GM06990 (cell line): ENCODE results near the gene LELP1.

ENCODE experiments used
- DNase-seq: peaks from one replicate; pipeline ENCODE4 v3.0.0-alpha.2; 2011; ENCODE audit not compliant: insufficient read length; ENCODE audit errors: extremely low read depth
- H3K27me3 ChIP-seq: replicated peaks from 2 replicates; pipeline ENCODE4 v1.6.0; 2011; ENCODE audit warnings: low read length; ENCODE audit not compliant: control insufficient read depth, insufficient read depth
- H3K36me3 ChIP-seq: 2 replicates; pipeline ENCODE4 v1.5.1; 2011; ENCODE audit warnings: low read length; ENCODE audit not compliant: control insufficient read depth, insufficient read depth
- H3K4me3 ChIP-seq: replicated peaks from 2 replicates; pipeline ENCODE4 v1.5.1; 2011; ENCODE audit warnings: low read depth, mild to moderate bottlenecking, control low read depth, low read length
- TF ChIP-seq, protein P1 (sequence below): IDR thresholded peaks from 2 replicates; pipeline ENCODE4 v1.5.1; 2011; ENCODE audit warnings: low read length, control low read depth, mild to moderate bottlenecking, inconsistent platforms; ENCODE audit not compliant: insufficient read depth, poor library complexity, severe bottlenecking

The LELP1 gene

DNA sequence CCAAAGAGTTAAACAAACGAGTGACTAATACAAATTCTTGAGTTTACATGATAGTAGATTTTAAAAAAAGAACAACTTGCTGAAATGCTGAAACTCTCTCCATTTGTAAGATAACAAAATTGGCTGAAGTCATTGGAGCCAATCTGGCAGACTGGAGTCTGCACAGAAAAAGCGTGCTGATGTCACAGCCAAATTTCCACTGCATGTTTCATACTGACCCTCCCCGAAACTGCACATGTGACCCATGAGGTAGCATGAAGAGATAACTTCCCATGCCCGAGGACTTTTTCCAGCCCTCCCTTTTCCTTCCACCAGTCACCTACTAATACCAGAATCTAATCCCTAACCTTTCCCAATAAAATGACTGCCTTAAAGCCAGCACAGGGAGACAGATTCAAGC lies 1.2 kb upstream of the LELP1 start:
- no peak for DNase-seq
- Histone ChIP-seq H3K4me3 (no peak overlapping the region), H3K36me3 (no peaks in the 10 kb centered on the region), H3K27me3 (peaks cover 4% of the 10 kb centered on the region)
- TF ChIP-seq, protein P1, sequence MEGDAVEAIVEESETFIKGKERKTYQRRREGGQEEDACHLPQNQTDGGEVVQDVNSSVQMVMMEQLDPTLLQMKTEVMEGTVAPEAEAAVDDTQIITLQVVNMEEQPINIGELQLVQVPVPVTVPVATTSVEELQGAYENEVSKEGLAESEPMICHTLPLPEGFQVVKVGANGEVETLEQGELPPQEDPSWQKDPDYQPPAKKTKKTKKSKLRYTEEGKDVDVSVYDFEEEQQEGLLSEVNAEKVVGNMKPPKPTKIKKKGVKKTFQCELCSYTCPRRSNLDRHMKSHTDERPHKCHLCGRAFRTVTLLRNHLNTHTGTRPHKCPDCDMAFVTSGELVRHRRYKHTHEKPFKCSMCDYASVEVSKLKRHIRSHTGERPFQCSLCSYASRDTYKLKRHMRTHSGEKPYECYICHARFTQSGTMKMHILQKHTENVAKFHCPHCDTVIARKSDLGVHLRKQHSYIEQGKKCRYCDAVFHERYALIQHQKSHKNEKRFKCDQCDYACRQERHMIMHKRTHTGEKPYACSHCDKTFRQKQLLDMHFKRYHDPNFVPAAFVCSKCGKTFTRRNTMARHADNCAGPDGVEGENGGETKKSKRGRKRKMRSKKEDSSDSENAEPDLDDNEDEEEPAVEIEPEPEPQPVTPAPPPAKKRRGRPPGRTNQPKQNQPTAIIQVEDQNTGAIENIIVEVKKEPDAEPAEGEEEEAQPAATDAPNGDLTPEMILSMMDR, result no peak

DNA sequence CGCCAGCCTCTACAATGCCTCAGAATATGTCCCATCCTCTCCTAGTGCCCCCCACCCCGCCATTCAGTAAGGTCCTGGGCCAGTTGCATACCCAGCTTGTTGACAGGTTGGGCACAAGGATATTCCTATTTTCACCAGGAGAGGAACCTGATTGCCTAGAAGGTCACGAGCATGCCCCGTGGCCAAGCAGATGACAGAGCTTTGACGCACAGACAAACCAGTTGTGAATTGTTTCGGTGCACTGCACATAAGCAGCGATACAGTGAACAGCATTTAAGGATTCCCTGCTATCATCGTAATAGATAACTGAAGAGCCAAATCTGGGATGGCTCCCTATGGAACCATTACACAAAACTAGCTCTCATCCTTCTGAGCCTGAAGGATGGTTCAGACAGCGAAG lies 3.4 kb downstream of the LELP1 start:
- Histone ChIP-seq H3K36me3 (no peaks in the 10 kb centered on the region), H3K27me3 (peaks cover 4% of the 10 kb centered on the region), H3K4me3 (no peak overlapping the region)
- TF ChIP-seq, protein P1, result no peak
- DNase-seq, result no peak

GRCh38 chr1:153210206-153210605 lies 7.0 kb downstream of the LELP1 start:
- no peak overlapping the region for H3K4me3 ChIP-seq
- H3K36me3 ChIP-seq, result no peaks in the 10 kb centered on the region
- TF ChIP-seq, protein P1, result no peak
- peaks cover 2% of the 10 kb centered on the region for H3K27me3 ChIP-seq
- DNase-seq, result no peak

DNA sequence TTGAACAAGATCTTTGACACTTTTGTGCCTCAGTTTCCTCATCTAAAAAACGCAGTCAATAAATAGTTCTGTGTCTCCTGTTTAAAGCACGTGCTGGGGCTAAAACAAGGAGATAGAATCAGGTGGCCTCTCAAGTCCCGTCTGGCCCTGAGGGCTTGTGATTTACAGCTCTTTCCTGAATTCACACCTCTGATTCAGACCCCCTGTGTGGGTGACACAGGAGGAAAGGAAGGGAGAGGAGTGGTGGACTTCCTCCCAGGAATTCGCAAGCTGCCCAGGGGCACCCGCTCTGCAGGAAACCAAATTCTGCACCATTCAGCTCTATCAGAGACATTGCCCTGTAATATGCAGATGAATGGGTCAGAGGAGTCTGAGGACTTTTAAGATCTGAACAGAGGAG lies 9.0 kb downstream of the LELP1 start:
- H3K4me3 ChIP-seq, result no peak overlapping the region
- H3K27me3 ChIP-seq, result no peaks in the 10 kb centered on the region; the same call in 1 of the 2 replicates
- DNase-seq, result no peak
- H3K36me3 ChIP-seq, result no peaks in the 10 kb centered on the region
- TF ChIP-seq, protein P1, result no peak

GRCh38 chr1:153213519-153213918 lies 10.3 kb downstream of the LELP1 start:
- no peak overlapping the region for H3K4me3 ChIP-seq
- TF ChIP-seq, protein P1, result no peak
- no peaks in the 10 kb centered on the region for H3K36me3 ChIP-seq
- no peaks in the 10 kb centered on the region; the same call in 1 of the 2 replicates for H3K27me3 ChIP-seq
- DNase-seq, result no peak

GRCh38 chr1:153217212-153217611 lies 14.0 kb downstream of the LELP1 start, which contains the start of gene PRR9:
TSS of gene PRR9 (plus strand) at chr1:153217584. CDS start at chr1:153218145, 561 bp downstream.
- no peaks in the 10 kb centered on the region; the same call in 1 of the 2 replicates for H3K27me3 ChIP-seq
- no peak within 1 kb of the TSS for H3K4me3 ChIP-seq
- TF ChIP-seq, protein P1, result no peak
- H3K36me3 ChIP-seq, result no peaks in the 10 kb centered on the region
- no peak for DNase-seq
